ENCODE data around the gene PERP.
A peak's percentile ranks its signal among the peaks of the same experiment; 100 is the strongest.

The PERP gene

GRCh38 chr6:138044972-138045371 lies 62.2 kb downstream of the PERP start:
- no peak for DNase-seq (ENCODE audit: low spot score)

GRCh38 chr6:138044458-138044857 lies 62.8 kb downstream of the PERP start:
- peak; percentile 50 for DNase-seq (ENCODE audit: low spot score)
